DND-41 (cell line): ENCODE measurements around the gene NTF4.

ENCODE experiments used
- ATAC-seq: fragments of 200-7000 bp; cut with Tn5 transposase; 3 replicates; pipeline ENCODE4 v1.9.1; 2021; ENCODE audit warnings: low read depth; ENCODE audit not compliant: insufficient read depth
- DNase-seq: peaks from one replicate; pipeline ENCODE4 v3.0.0-alpha.2; 2020
- H2AFZ ChIP-seq: 2 replicates; pipeline ENCODE4 v1.6.0; 2012; ENCODE audit warnings: low read depth, low read length
- H3K27ac ChIP-seq: 2 replicates; pipeline ENCODE4 v1.5.1; 2012; ENCODE audit warnings: low read length, inconsistent platforms
- H3K27me3 ChIP-seq: fragments of 200-600 bp; sonication (generic); 2 replicates; pipeline ENCODE4 v1.6.0; 2012; ENCODE audit warnings: low read length, mild to moderate bottlenecking, inconsistent platforms; ENCODE audit not compliant: insufficient read depth, poor library complexity
- H3K36me3 ChIP-seq: 2 replicates; pipeline ENCODE4 v1.5.1; 2012; ENCODE audit warnings: low read length, inconsistent platforms; ENCODE audit not compliant: insufficient read depth
- H3K4me1 ChIP-seq: 2 replicates; pipeline ENCODE4 v1.5.1; 2012; ENCODE audit warnings: mild to moderate bottlenecking, low read length; ENCODE audit not compliant: insufficient read depth
- H3K4me2 ChIP-seq: 2 replicates; pipeline ENCODE4 v1.6.0; 2012; ENCODE audit warnings: mild to moderate bottlenecking, moderate library complexity, low read length, inconsistent platforms; ENCODE audit not compliant: insufficient read depth
- H3K4me3 ChIP-seq, 2 experiments: fragments of 200-600 bp in 1 of 2; shearing (Covaris generic) in 1 of 2; 2 replicates each; pipeline ENCODE4 v1.5.1; 2012 to 2016; ENCODE audit warnings: inconsistent platforms in 2 of 2, low read length in 2 of 2, mild to moderate bottlenecking in 2 of 2, low read depth in 1 of 2, moderate library complexity in 1 of 2
- H3K79me2 ChIP-seq: 2 replicates; pipeline ENCODE4 v1.6.0; 2012; ENCODE audit warnings: low read length, inconsistent platforms; ENCODE audit not compliant: insufficient read depth
- H3K9ac ChIP-seq: 2 replicates; pipeline ENCODE4 v1.6.0; 2012; ENCODE audit warnings: low read depth, mild to moderate bottlenecking, inconsistent platforms, low read length, moderate library complexity
- H3K9me3 ChIP-seq: 2 replicates; pipeline ENCODE4 v1.5.1; 2012; ENCODE audit warnings: low read length, moderate library complexity, mild to moderate bottlenecking, inconsistent platforms; ENCODE audit not compliant: insufficient read depth, severe bottlenecking
- H4K20me1 ChIP-seq: 2 replicates; pipeline ENCODE4 v1.6.0; 2012; ENCODE audit warnings: low read length; ENCODE audit not compliant: insufficient read depth
- CTCF ChIP-seq: IDR thresholded peaks from 2 replicates; pipeline ENCODE4 v1.5.1; 2012; ENCODE audit warnings: borderline replicate concordance, low read length, moderate library complexity, mild to moderate bottlenecking; ENCODE audit not compliant: poor library complexity, severe bottlenecking; ENCODE audit errors: extremely low read depth
- EZH2 ChIP-seq: IDR thresholded peaks from 3 replicates; pipeline ENCODE4 v1.6.1; 2012; ENCODE audit warnings: borderline replicate concordance, low read depth, mild to moderate bottlenecking, moderate library complexity, low read length, inconsistent platforms; ENCODE audit not compliant: severe bottlenecking

NTF4 gene

GRCh38 chr19:49103331-49104085 is 38.9 kb upstream of the NTF4 start:
- no peaks in the 10 kb centered on the region for H3K27me3 ChIP-seq
- H2AFZ ChIP-seq: no peak overlapping the region
- H3K9me3 ChIP-seq: no peaks in the 10 kb centered on the region
- peaks cover 99% of the 10 kb centered on the region for H3K36me3 ChIP-seq
- H3K9ac ChIP-seq: no peak overlapping the region
- ATAC-seq (no peak), DNase-seq (no peak)
- TF ChIP-seq CTCF: no peak
- TF ChIP-seq EZH2: no peak
- no peak overlapping the region for H3K4me3 ChIP-seq
- no peak overlapping the region for H3K27ac ChIP-seq
- no peak overlapping the region for H3K4me2 ChIP-seq
- peaks cover 32% of the 10 kb centered on the region for H3K79me2 ChIP-seq
- H3K4me1 ChIP-seq: no peaks in the 10 kb centered on the region; the same call in 1 of the 2 replicates
- peaks cover 85% of the 10 kb centered on the region for H4K20me1 ChIP-seq

GRCh38 chr19:49102303-49102702 is 37.7 kb upstream of the NTF4 start:
- ATAC-seq (no peak), DNase-seq (no peak)
- Histone ChIP-seq H3K9me3 (no peaks in the 10 kb centered on the region), H3K4me1 (peaks cover 12% of the 10 kb centered on the region), H3K79me2 (peaks cover 44% of the 10 kb centered on the region), H3K9ac (no peak overlapping the region), H4K20me1 (peaks cover 86% of the 10 kb centered on the region), H3K27ac (no peak overlapping the region), H3K4me3 (no peak overlapping the region), H3K4me2 (no peak overlapping the region), H3K36me3 (peaks cover 98% of the 10 kb centered on the region), H3K27me3 (no peaks in the 10 kb centered on the region), H2AFZ (no peak overlapping the region)
- no peak for TF ChIP-seq EZH2
- TF ChIP-seq CTCF: no peak

GRCh38 chr19:49101160-49101559 is 36.5 kb upstream of the NTF4 start:
- peaks cover 98% of the 10 kb centered on the region for H3K36me3 ChIP-seq
- peaks cover 52% of the 10 kb centered on the region for H3K79me2 ChIP-seq
- peaks cover 23% of the 10 kb centered on the region for H3K4me1 ChIP-seq
- H4K20me1 ChIP-seq: peaks cover 84% of the 10 kb centered on the region
- no peaks in the 10 kb centered on the region for H3K9me3 ChIP-seq
- no peak overlapping the region for H3K4me2 ChIP-seq
- H3K27ac ChIP-seq: no peak overlapping the region
- DNase-seq (no peak), ATAC-seq (no peak)
- H2AFZ ChIP-seq: no peak overlapping the region
- H3K9ac ChIP-seq: no peak overlapping the region
- no peak overlapping the region for H3K4me3 ChIP-seq
- no peak for TF ChIP-seq EZH2
- H3K27me3 ChIP-seq: no peaks in the 10 kb centered on the region

GRCh38 chr19:49098795-49099194 is 34.2 kb upstream of the NTF4 start:
- Histone ChIP-seq H2AFZ (no peak overlapping the region), H4K20me1 (peaks cover 86% of the 10 kb centered on the region), H3K27me3 (no peaks in the 10 kb centered on the region), H3K4me2 (no peak overlapping the region), H3K27ac (peak overlapping the region; percentile 80), H3K9me3 (no peaks in the 10 kb centered on the region), H3K79me2 (peaks cover 70% of the 10 kb centered on the region), H3K9ac (peak overlapping the region; percentile 14; the same call in 1 of the 2 replicates), H3K4me1 (peaks cover 37% of the 10 kb centered on the region), H3K4me3 (no peak overlapping the region), H3K36me3 (peaks cover 98% of the 10 kb centered on the region)
- ATAC-seq (no peak), DNase-seq (no peak)
- TF ChIP-seq EZH2: no peak
- TF ChIP-seq CTCF: no peak
